ENCODE data around the gene ITM2C. TPM values are rescaled to one million over a fixed set of nuclear protein-coding genes. Genes with fewer than 3 reads are reported as not detected.

Gene ITM2C
- total RNA-seq, 4 donors from 2014 or later: 33.8 to 301 (median 67.6) TPM

DNA sequence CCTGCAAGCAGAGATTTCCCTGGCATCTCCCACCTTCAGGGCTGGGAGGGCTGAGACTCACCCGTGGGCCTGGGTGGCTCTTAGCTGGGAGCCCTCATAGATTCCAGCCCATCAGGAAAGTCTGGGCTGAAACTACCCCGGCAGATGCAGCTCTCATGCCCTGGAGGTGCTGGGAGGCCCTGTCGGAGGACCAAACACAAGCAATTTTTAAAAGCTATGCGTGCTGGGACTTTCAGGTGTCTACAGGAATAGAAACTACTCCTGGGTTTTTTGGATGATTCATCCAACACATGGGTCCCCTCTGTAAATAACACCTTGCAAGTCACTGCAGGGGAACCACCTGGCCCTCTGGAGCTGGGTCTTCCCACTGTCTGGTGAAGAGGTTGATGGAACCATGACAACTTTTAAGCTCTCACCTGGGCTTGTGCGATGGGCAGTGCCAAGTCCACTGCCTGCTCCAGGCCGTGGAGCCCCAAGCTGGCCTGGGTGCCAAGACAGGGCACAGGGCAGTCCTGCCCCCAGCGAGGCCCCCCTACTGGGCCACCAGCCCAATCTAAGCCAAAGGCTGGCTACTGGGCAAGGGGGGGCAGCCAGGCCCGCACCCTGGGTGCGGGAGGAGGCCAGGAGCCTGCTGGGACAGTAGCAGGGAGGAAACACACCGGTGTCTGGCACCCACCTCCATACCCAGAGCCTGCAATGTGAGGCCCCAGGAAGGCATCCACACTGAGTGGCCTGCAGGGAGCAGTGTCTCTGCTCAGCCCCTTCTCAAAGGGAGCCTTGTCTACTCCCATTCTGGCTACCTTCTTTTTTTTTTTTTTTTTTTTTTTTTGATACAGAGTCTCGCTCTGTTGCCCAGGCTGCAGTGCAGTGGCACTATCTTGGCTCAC lies 61.4 kb downstream of the ITM2C start:
- Histone ChIP-seq H3K27me3 (no peaks in the 10 kb centered on the region), H3K4me1 (no peaks in the 10 kb centered on the region), H3K27ac (no peak overlapping the region), H3K9me3 (no peaks in the 10 kb centered on the region), H3K4me3 (no peak overlapping the region), H3K36me3 (no peaks in the 10 kb centered on the region)
- DNase-seq: no peak
- TF ChIP-seq, protein P1, sequence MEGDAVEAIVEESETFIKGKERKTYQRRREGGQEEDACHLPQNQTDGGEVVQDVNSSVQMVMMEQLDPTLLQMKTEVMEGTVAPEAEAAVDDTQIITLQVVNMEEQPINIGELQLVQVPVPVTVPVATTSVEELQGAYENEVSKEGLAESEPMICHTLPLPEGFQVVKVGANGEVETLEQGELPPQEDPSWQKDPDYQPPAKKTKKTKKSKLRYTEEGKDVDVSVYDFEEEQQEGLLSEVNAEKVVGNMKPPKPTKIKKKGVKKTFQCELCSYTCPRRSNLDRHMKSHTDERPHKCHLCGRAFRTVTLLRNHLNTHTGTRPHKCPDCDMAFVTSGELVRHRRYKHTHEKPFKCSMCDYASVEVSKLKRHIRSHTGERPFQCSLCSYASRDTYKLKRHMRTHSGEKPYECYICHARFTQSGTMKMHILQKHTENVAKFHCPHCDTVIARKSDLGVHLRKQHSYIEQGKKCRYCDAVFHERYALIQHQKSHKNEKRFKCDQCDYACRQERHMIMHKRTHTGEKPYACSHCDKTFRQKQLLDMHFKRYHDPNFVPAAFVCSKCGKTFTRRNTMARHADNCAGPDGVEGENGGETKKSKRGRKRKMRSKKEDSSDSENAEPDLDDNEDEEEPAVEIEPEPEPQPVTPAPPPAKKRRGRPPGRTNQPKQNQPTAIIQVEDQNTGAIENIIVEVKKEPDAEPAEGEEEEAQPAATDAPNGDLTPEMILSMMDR (IDR thresholded peaks at IDR 0.05): no peak
- TF ChIP-seq POLR2A (IDR thresholded peaks at IDR 0.05): no peak
- intact Hi-C loops (cut with DNase I; ENCODE audit: low total_unique reads): no loop called here

DNA sequence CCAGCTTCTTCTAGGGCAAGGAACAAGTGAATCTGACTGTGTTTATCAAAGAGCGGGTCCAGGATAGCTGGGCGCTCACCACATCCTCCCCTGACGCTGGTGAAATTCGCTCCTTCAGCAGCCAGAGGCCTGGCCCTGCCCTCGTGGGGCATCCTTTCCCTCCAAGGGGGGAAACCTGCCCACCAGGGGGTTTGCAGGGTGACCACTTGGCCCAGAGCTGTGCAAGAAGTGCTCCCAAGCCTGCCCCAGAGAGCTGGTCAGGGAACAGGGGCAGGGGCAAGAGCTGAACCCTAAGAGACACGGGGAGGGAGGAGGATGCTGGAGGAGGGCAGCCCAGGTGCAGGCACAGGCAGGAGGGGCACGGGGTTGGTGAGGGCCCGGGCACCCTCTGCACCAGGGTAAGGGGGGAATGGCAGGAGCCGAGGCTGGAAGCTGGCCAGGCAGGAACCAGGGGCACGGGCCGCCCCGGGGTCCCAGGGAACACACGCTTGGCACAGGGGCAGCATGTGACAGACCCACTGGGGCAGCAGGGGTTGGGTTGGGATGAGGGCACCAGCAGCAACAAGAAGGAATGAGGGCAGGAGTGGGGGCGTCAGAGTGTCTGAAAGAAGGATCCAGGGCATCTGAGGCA lies 63.1 kb downstream of the ITM2C start:
- DNase-seq: no peak
- Histone ChIP-seq H3K4me3 (no peak overlapping the region), H3K9me3 (no peaks in the 10 kb centered on the region), H3K27me3 (no peaks in the 10 kb centered on the region), H3K4me1 (no peaks in the 10 kb centered on the region), H3K36me3 (no peaks in the 10 kb centered on the region), H3K27ac (no peak overlapping the region)
- TF ChIP-seq POLR2A (IDR thresholded peaks at IDR 0.05): no peak
- TF ChIP-seq, protein P1 (IDR thresholded peaks at IDR 0.05): no peak
- intact Hi-C loops (cut with DNase I; ENCODE audit: low total_unique reads): no loop called here

Other genes with a start within 250 kb of the ITM2C start
- gene CAB39, start 152.1 kb upstream of the ITM2C start, total RNA-seq: 100 to 1,000 TPM in 1 of 4 donors, 10 to 100 TPM in 3; 33.6 to 121 (median 78.0) TPM
- gene GPR55, start 60.3 kb downstream of the ITM2C start, total RNA-seq: not detected
- not detected for gene SPATA3, start 131.2 kb downstream of the ITM2C start, total RNA-seq
- under 1 TPM in 1 of 4 donors, not detected in 3; 0.55 TPM for gene C2orf72, start 172.6 kb downstream of the ITM2C start, total RNA-seq
- 10 to 100 TPM; 54.4 to 96.6 (median 68.6) TPM for gene PSMD1, start 191.9 kb downstream of the ITM2C start, total RNA-seq

All from uterus (tissue), 4 donors.